Measurements from ENCODE around the gene NHS. TPM values are rescaled to one million over a fixed set of nuclear protein-coding genes. Genes with fewer than 3 reads are reported as not detected.

The NHS gene
- total RNA-seq, 2 donors from 2014 or later, result under 0.01 to 1.3 TPM

DNA sequence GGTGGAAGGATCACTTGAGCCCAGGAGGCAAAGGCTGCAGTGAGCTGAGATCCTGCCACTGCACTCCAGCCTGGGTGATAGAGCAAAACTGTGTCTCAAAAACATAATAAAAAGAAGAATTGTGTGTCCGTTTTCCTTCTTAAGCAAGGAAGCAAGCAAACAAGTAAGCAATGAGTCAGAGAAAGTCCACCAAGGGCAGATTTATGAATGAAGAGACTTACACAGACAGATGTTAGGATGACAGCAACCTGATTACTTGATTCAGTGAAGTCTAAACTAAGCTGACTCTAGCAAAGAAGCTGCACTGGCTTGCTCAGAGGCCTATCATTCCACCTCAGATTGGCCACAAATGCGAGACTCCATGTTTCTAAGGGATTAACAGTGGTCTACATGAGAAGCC is 328.2 kb downstream of the NHS start:
- Histone ChIP-seq H3K4me1 (no peaks in the 10 kb centered on the region), H3K4me3 (no peak overlapping the region), H3K27me3 (no peaks in the 10 kb centered on the region), H3K36me3 (replicated peaks in 1 of 2; ENCODE audit: insufficient read depth in 1 of 2, low read depth in 2 of 2) (no peaks in the 10 kb centered on the region), H3K27ac (no peak overlapping the region), H3K9me3 (no peaks in the 10 kb centered on the region)
- TF ChIP-seq, protein P1, sequence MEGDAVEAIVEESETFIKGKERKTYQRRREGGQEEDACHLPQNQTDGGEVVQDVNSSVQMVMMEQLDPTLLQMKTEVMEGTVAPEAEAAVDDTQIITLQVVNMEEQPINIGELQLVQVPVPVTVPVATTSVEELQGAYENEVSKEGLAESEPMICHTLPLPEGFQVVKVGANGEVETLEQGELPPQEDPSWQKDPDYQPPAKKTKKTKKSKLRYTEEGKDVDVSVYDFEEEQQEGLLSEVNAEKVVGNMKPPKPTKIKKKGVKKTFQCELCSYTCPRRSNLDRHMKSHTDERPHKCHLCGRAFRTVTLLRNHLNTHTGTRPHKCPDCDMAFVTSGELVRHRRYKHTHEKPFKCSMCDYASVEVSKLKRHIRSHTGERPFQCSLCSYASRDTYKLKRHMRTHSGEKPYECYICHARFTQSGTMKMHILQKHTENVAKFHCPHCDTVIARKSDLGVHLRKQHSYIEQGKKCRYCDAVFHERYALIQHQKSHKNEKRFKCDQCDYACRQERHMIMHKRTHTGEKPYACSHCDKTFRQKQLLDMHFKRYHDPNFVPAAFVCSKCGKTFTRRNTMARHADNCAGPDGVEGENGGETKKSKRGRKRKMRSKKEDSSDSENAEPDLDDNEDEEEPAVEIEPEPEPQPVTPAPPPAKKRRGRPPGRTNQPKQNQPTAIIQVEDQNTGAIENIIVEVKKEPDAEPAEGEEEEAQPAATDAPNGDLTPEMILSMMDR (IDR thresholded peaks at IDR 0.05), result no peak
- no peak for TF ChIP-seq POLR2A (IDR thresholded peaks at IDR 0.05)
- 76 to 90% methylated on average over 2 of the region's 2 CpGs for WGBS, 2 donors
- intact Hi-C loops (cut with DNase I), result no loop called here
- ATAC-seq (no peak), DNase-seq (no peak)

DNA sequence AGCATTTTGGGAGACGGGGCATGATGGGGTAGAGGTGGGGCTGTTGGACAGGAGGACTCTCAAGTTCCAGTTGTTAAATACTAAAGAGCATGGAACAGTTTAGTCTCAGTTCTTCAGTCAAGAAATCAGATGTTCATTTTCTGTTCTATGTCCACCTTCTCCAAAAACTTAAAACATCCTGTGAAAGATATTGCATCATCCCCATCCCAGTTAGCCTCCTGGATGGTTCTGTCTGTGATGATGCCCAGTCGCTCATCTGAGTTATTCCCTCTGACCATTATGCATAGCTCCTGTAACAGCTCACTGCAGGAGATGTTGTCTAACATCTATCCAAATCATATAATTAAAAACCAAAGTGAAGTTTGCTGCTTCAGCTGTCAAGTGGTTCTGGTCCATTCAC is 330.2 kb downstream of the NHS start:
- DNase-seq (no peak), ATAC-seq (no peak)
- Histone ChIP-seq H3K4me3 (no peak overlapping the region), H3K27me3 (no peaks in the 10 kb centered on the region), H3K9me3 (no peaks in the 10 kb centered on the region), H3K27ac (no peak overlapping the region), H3K36me3 (replicated peaks in 1 of 2; ENCODE audit: insufficient read depth in 1 of 2, low read depth in 2 of 2) (no peaks in the 10 kb centered on the region), H3K4me1 (no peaks in the 10 kb centered on the region)
- TF ChIP-seq, protein P1 (IDR thresholded peaks at IDR 0.05), result no peak
- TF ChIP-seq POLR2A (IDR thresholded peaks at IDR 0.05), result no peak
- intact Hi-C loops (cut with DNase I), result no loop called here
- 77 to 83% methylated on average over 2 of the region's 2 CpGs for WGBS, 2 donors

DNA sequence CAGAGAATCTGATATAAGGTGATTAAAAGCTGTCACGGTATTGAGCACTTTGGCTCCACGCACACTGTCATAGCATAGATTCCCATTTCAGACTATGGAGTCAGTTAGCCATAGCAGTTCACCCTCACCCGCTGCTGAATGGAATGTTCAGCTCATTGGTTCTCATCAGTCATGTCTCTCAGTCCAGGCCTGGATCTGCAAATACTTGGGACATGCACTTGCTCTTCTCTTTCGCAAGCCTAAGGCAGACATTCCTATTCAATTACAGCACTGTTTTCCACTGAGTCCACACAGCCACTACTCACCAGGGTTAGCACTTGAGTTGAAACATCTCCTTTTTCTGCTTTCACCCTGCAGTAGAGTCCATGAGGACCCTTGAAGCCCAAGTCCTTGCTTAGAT is 331.7 kb downstream of the NHS start:
- intact Hi-C loops (cut with DNase I), result no loop called here
- no peak for ATAC-seq

DNA sequence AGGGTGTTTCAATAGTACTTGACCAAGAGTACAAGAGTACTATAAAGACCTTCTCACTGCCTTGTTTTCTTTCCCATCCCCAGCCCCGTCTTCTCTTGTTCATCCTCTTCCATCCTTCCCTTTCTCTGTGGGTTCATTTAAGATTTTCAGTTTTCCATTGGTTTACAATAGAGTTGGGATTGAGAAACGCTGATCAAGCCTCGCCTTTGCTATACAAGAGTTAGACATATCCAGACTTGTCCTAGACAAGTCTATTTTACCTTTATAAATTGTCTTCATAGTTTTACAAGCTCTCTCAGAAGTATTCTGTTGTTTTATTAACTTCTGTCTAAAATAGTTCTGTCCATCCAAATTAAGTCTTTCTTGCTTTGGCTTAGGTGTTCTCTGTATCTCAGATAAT is 332.7 kb downstream of the NHS start:
- ATAC-seq (no peak), DNase-seq (no peak)

More for the DNA sequence above, 331.7 kb downstream of the NHS start:
- Histone ChIP-seq H3K27ac (no peak overlapping the region), H3K27me3 (no peaks in the 10 kb centered on the region), H3K9me3 (no peaks in the 10 kb centered on the region), H3K36me3 (replicated peaks in 1 of 2; ENCODE audit: insufficient read depth in 1 of 2, low read depth in 2 of 2) (no peaks in the 10 kb centered on the region), H3K4me1 (no peaks in the 10 kb centered on the region), H3K4me3 (no peak overlapping the region)
- no peak for TF ChIP-seq POLR2A (IDR thresholded peaks at IDR 0.05)
- TF ChIP-seq, protein P1 (IDR thresholded peaks at IDR 0.05), result no peak
- WGBS, 2 donors, result 82 to 88% methylated on average over 4 of the region's 4 CpGs
- no peak for DNase-seq

DNA sequence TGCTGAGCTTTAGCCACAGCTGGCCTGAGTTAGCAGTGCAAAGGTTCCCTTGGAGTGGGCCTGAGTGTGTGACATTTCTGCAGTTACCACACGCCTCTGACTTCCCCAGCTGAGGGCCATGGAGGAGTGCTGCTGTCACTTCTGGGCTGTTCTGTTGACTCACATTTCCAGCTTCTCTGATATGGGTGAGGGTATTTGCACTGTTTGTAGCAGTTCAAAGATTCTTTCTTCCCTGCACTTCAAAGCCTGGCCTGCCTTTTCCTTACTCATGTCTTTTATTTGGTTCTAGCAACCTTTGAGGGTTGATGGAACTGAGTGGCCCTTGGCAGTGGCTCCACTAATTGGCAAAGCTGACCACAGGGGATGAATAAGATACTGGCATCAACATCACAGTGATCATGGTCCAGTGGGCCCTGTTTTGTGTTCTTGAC is 335.9 kb downstream of the NHS start:
- H3K27ac ChIP-seq, result no peak overlapping the region
- DNase-seq, result no peak
- H3K36me3 ChIP-seq (replicated peaks in 1 of 2; ENCODE audit: insufficient read depth in 1 of 2, low read depth in 2 of 2), result no peaks in the 10 kb centered on the region
- no peak overlapping the region for H3K4me3 ChIP-seq
- H3K4me1 ChIP-seq, result no peaks in the 10 kb centered on the region
- TF ChIP-seq, protein P1 (IDR thresholded peaks at IDR 0.05), result no peak
- no peak for TF ChIP-seq POLR2A (IDR thresholded peaks at IDR 0.05)
- no peaks in the 10 kb centered on the region for H3K27me3 ChIP-seq
- intact Hi-C loops (cut with DNase I), result no loop called here
- no peaks in the 10 kb centered on the region for H3K9me3 ChIP-seq
- 79% methylated on average over 1 of the region's 1 CpG; no CpG with 5 or more reads in 1 of the 2 donors for WGBS, 2 donors
- ATAC-seq, result no peak

More for the DNA sequence above, 332.7 kb downstream of the NHS start:
- WGBS, 2 donors, result 92 to 100% methylated on average over 3 of the region's 3 CpGs
- Histone ChIP-seq H3K36me3 (replicated peaks in 1 of 2; ENCODE audit: insufficient read depth in 1 of 2, low read depth in 2 of 2) (no peaks in the 10 kb centered on the region), H3K9me3 (no peaks in the 10 kb centered on the region), H3K27ac (no peak overlapping the region), H3K27me3 (no peaks in the 10 kb centered on the region), H3K4me3 (no peak overlapping the region), H3K4me1 (no peaks in the 10 kb centered on the region)
- intact Hi-C loops (cut with DNase I), result no loop called here
- TF ChIP-seq, protein P1 (IDR thresholded peaks at IDR 0.05), result no peak
- no peak for TF ChIP-seq POLR2A (IDR thresholded peaks at IDR 0.05)

All from body of pancreas (tissue), 4 donors.